GM21723 (cell line): Measurements from ENCODE around the gene ASAP2.

Experiments used
- ATAC-seq: cut with Tn5 transposase; IDR thresholded peaks from one replicate; pipeline ENCODE4 v1.9.1; 2021; ENCODE audit warnings: mild to moderate bottlenecking, moderate library complexity; ENCODE audit not compliant: unreplicated experiment

Gene ASAP2

DNA sequence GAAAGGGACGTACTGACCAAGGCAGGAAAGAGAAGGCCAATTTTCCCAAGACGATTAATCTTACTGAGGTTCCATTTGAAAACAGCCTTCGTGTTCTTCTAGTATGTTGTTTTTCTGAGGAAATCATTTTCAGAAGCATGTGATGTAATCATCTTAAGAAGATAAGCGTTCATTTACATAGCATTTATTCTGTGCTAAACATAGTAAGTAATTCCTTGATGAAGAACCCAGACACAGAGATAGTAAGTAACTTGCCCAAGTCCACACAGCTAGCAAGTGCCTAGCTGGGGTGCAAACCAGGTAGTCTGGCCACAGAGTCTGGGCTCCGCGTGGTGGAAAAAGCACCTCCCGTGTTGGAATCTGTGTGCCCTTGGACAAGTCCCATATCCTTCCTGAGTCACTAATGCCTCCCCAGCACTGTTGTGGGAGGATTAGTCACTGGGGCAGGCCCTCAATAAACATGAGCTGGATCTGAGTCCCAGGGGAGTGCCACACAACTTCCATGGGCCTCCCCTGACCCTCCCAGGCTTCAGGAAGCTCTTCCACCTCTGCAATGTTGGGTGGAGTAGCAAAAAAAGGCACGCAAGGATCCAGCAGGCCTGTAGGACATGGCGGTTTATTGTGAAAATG lies 26.9 kb upstream of the ASAP2 start:
- no peak for ATAC-seq

- no peak for ATAC-seq
These were observed 22.3 kb upstream of the ASAP2 start for GRCh38 chr2:9184361-9184760.

GRCh38 chr2:9187620-9188214 lies 18.9 kb upstream of the ASAP2 start:
- no peak for ATAC-seq

- no peak for ATAC-seq
These were observed 17.8 kb upstream of the ASAP2 start for GRCh38 chr2:9188823-9189222.

DNA sequence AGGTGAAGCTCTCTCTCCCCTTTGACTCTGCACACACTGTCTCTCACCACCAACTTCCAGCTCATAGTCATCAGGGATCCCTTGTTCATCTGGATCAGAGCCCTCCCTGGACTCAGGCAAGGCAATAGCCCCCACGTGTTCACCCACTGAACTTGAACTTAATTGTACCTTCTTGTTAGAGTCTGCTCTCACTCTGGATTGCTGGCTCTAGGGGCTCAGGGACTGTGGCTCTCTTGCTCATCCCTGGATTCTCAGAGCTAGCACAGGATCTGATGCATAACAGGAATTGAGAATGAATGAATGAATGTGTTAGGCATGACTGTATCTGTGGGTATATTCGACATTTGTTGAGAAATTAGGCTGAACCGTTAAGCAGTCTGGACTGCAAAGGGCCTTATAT lies 16.7 kb upstream of the ASAP2 start:
- no peak for ATAC-seq

DNA sequence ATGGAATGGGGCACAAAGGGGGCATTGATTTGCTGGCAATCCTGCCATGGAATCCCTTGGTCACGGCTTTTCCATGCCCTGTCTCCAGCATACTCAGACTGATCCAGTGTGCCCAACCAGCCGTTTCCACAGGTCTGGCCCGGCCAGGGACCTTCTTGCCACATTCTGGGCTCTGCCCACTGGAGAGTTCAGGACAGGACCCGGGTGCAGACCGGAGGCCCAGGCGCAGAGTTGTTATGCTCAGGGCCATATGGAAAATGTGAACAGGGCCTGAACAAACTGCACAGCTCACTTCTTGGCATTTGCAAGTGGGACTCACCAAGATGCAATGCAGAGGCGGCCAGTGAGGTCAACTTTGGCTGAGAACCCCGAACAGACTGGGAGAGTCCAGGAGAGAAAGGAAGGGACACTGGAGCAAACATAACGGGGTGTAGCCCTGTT lies 15.6 kb upstream of the ASAP2 start:
- ATAC-seq: no peak

- ATAC-seq: no peak
These were observed 13.9 kb upstream of the ASAP2 start for GRCh38 chr2:9192712-9193111.

GRCh38 chr2:9194352-9194751 lies 12.3 kb upstream of the ASAP2 start:
- no peak for ATAC-seq

DNA sequence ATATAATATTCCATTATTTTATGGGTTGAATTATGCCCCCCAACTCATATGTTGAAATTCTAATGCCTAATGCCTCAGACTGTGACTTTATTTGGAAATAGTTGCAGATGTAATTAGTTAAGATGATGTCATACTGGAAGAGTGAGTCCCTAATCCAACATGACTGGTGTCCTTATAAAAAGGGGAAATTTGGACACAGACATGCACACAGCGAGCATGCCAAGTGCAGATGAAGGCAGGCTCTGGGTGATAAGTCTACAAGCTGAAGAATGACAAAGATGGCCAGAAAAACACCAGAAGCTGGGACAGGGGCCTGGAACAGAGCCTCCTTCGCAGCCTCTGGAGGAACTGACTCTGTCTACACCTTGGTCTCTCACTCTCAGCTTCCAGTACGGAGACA lies 10.0 kb upstream of the ASAP2 start:
- ATAC-seq: no peak

- no peak for ATAC-seq
These were observed 8.7 kb upstream of the ASAP2 start for GRCh38 chr2:9197916-9198315.

- no peak for ATAC-seq
These were observed 6.6 kb upstream of the ASAP2 start for GRCh38 chr2:9199716-9200632.

DNA sequence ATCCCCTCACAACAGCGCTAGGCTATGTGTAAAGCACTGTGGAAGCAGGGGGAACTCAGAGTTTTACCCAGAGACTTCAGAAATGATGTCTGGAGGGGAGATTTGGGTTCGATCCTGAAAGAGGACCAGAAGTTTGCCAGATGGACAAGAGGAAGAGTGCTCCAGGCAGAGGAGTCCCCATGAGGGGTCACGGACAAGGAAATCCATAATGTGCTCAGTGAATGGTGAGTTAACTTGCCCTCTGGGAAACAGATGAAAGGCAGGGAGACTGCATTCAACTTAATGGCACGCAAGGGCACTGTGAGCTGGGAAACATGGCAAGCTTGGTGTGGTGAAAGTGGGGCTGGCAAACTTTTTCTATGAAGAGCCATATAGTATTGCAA lies 6.0 kb upstream of the ASAP2 start:
- no peak for ATAC-seq

- no peak for ATAC-seq
These were observed 5.3 kb upstream of the ASAP2 start for GRCh38 chr2:9201185-9201891.

GRCh38 chr2:9203006-9203405 lies 3.6 kb upstream of the ASAP2 start:
- no peak for ATAC-seq

DNA sequence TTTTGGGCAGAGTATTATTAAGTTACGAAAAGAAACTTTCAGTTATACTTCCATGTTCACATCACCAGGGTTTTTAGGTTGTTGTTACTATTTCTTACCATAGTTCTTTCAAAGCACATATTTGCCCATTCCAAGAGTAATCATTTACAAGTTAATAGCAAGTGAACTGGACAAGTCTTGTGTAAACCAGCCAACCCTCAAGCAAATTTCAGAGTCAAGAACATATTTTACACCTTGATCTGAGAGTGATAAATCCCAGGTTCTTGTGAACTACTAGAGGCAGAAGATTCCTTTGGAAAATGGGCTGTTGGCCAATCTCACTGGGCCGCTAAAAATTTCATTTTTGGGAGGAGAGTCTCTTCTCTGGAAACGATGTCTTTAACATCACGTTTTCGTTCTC lies 2.7 kb upstream of the ASAP2 start:
- no peak for ATAC-seq

DNA sequence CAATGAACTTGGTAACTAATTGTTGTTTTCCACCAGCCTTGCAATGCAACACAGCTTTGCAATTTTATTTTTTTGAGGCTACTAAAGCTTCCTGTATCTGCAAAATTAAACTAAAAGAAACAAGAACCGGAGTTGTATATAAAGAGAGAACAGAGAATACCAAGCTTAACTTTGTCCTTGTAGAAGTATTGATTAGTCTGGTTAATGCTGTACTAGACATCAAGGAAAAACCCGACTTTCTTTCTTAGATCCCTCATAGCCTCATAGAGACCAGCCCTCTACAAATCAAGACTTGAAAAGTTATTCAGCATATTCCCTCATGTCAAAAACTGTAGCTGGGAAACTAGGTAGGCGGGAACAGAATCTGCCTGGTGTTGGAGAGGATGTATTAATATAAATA lies 1.7 kb upstream of the ASAP2 start:
- no peak for ATAC-seq

DNA sequence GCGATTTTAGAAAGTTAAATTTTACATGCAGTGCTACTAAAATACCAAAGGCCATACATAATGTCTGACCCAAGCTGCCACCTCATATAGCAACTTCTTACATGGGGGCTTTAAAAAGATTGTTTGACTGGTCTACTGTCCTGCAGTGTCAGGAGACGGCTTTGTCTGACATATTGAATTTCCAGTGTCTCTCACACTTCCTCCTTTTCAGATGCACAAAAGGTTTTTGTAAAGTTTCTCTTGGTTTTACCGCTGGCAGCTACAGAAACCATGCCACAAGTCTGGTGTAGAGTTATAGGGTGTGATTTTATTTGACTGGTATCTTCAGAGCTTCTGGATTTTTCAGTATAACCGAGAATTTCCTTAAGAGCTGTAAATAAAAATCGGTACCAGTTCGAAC lies 1.1 kb upstream of the ASAP2 start:
- no peak for ATAC-seq

GRCh38 chr2:9206991-9207640 lies 504 bp downstream of the ASAP2 start:
- peak; percentile 20 for ATAC-seq

GRCh38 chr2:9207641-9208311 lies 1.2 kb downstream of the ASAP2 start:
- no peak for ATAC-seq

GRCh38 chr2:9208875-9209274 lies 2.3 kb downstream of the ASAP2 start:
- ATAC-seq: no peak
